ENCODE measurements around the gene COA1.

COA1 gene

DNA sequence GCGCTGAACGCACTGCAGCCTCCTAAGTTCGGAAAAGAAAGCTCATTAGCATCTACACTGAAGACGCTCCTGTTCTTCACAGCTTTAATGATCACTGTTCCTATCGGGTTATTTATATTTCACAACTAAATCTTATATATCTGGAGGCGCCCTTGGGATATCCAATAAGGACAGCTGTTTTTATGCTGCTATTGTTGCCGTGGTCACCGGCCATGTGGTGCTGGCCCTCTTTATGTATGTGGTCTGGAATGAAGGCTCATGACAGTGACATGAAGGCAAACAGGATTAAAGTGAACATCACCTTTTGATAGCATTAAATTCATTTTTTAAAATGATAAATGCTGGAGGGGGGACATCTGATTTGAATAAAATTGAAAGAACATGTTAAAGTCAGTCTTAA, 38.0 kb upstream of the COA1 start:
- no peak overlapping the region for H3K4me3 ChIP-seq (ENCODE audit: low read length)
- no peak overlapping the region for H3K27ac ChIP-seq (ENCODE audit: low read depth, low read length)
- peaks cover 23% of the 10 kb centered on the region for H3K27me3 ChIP-seq (ENCODE audit: control insufficient read depth, low read length)
- no peaks in the 10 kb centered on the region for H3K79me2 ChIP-seq (ENCODE audit: control insufficient read depth, low read length)
- H3K36me3 ChIP-seq (ENCODE audit: control insufficient read depth, low read length): no peaks in the 10 kb centered on the region
- TF ChIP-seq EZH2phosphoT487 (IDR thresholded peaks at IDR 0.05; ENCODE audit: borderline replicate concordance, low read length): no peak
- TF ChIP-seq, protein P1, sequence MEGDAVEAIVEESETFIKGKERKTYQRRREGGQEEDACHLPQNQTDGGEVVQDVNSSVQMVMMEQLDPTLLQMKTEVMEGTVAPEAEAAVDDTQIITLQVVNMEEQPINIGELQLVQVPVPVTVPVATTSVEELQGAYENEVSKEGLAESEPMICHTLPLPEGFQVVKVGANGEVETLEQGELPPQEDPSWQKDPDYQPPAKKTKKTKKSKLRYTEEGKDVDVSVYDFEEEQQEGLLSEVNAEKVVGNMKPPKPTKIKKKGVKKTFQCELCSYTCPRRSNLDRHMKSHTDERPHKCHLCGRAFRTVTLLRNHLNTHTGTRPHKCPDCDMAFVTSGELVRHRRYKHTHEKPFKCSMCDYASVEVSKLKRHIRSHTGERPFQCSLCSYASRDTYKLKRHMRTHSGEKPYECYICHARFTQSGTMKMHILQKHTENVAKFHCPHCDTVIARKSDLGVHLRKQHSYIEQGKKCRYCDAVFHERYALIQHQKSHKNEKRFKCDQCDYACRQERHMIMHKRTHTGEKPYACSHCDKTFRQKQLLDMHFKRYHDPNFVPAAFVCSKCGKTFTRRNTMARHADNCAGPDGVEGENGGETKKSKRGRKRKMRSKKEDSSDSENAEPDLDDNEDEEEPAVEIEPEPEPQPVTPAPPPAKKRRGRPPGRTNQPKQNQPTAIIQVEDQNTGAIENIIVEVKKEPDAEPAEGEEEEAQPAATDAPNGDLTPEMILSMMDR (IDR thresholded peaks at IDR 0.05; ENCODE audit: low read depth, low read length, poor library complexity, severe bottlenecking): no peak
- H3K9me3 ChIP-seq (ENCODE audit: control insufficient read depth, insufficient read depth, low read length): no peaks in the 10 kb centered on the region
- no peaks in the 10 kb centered on the region for H4K20me1 ChIP-seq (ENCODE audit: control insufficient read depth, insufficient read depth, low read depth, low read length)
- no peaks in the 10 kb centered on the region for H3F3A ChIP-seq (ENCODE audit: control insufficient read depth, insufficient read depth)
- H3K4me1 ChIP-seq (ENCODE audit: control insufficient read depth, low read length): peaks cover 6% of the 10 kb centered on the region
- no peaks in the 10 kb centered on the region for H3K9me2 ChIP-seq (replicated peaks; ENCODE audit: control insufficient read depth, low read length)
- H3K4me2 ChIP-seq (ENCODE audit: low read length): no peak overlapping the region

DNA sequence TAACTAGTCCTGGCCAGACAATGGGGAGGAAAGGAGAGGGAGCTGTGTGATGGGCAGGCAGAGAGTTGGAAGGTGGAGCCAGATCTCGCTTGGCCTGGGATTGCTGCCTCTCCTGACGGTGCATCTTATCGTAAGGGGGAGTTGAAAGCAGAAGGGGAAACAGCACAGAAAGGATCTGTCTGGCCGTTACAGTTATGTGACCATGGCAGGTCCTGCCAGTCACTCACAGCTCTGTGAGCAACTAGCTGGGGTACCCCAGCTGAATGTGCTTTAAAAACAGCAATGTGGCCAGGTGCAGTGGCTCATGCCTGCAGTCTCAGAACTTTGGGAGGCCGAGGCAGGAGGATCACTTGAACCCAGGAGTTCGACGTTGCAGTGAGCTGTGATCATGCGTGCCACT, 37.2 kb upstream of the COA1 start:
- Histone ChIP-seq H4K20me1 (ENCODE audit: control insufficient read depth, insufficient read depth, low read depth, low read length) (no peaks in the 10 kb centered on the region), H3K4me1 (ENCODE audit: control insufficient read depth, low read length) (peaks cover 6% of the 10 kb centered on the region), H3F3A (ENCODE audit: control insufficient read depth, insufficient read depth) (no peaks in the 10 kb centered on the region), H3K9me2 (replicated peaks; ENCODE audit: control insufficient read depth, low read length) (no peaks in the 10 kb centered on the region), H3K27ac (ENCODE audit: low read depth, low read length) (no peak overlapping the region), H3K9me3 (ENCODE audit: control insufficient read depth, insufficient read depth, low read length) (no peaks in the 10 kb centered on the region), H3K79me2 (ENCODE audit: control insufficient read depth, low read length) (no peaks in the 10 kb centered on the region), H3K36me3 (ENCODE audit: control insufficient read depth, low read length) (no peaks in the 10 kb centered on the region), H3K4me2 (ENCODE audit: low read length) (no peak overlapping the region), H3K4me3 (ENCODE audit: low read length) (no peak overlapping the region), H3K27me3 (ENCODE audit: control insufficient read depth, low read length) (peaks cover 29% of the 10 kb centered on the region)
- TF ChIP-seq, protein P1 (IDR thresholded peaks at IDR 0.05; ENCODE audit: low read depth, low read length, poor library complexity, severe bottlenecking): no peak
- TF ChIP-seq EZH2phosphoT487 (IDR thresholded peaks at IDR 0.05; ENCODE audit: borderline replicate concordance, low read length): no peak

DNA sequence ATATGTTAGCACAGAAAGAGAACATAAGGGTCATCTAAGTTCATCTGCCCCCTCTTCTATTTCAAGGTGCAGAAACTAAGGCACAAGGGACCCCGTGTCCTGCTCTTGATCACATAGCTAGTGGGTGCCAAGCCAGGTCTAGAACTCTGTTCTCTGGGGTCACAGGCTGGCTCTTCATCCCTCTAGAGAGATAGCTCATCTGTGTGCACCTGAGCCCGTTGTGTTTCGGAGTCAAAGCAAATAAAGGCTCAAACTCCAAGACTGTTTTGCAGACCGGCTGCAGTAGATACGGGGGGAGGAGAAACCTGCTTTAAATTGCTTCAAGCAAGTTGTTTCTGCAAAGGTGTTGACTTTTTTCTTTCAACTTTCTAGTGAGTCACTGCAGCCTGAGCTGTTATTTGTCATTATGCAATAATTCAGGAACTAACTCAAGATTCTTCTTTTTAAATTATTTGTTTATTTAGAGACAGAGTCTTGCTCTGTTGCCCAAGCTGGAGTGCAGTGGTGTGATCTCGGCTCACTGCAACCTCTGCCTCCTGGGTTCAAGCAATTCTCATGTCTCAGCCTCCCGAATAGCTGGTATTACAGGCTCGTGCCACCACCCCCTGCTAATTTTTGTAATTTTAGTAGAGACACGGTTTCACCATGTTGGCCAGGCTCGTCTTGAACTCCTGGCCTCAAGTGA, 35.6 kb upstream of the COA1 start:
- Histone ChIP-seq H3K27ac (ENCODE audit: low read depth, low read length) (no peak overlapping the region), H3K4me1 (ENCODE audit: control insufficient read depth, low read length) (peaks cover 6% of the 10 kb centered on the region), H3K9me2 (replicated peaks; ENCODE audit: control insufficient read depth, low read length) (no peaks in the 10 kb centered on the region), H3K79me2 (ENCODE audit: control insufficient read depth, low read length) (no peaks in the 10 kb centered on the region), H3F3A (ENCODE audit: control insufficient read depth, insufficient read depth) (no peaks in the 10 kb centered on the region), H4K20me1 (ENCODE audit: control insufficient read depth, insufficient read depth, low read depth, low read length) (no peaks in the 10 kb centered on the region), H3K4me2 (ENCODE audit: low read length) (no peak overlapping the region), H3K4me3 (ENCODE audit: low read length) (no peak overlapping the region), H3K9me3 (ENCODE audit: control insufficient read depth, insufficient read depth, low read length) (no peaks in the 10 kb centered on the region), H3K27me3 (ENCODE audit: control insufficient read depth, low read length) (peaks cover 35% of the 10 kb centered on the region), H3K36me3 (ENCODE audit: control insufficient read depth, low read length) (no peaks in the 10 kb centered on the region)
- TF ChIP-seq EZH2phosphoT487 (IDR thresholded peaks at IDR 0.05; ENCODE audit: borderline replicate concordance, low read length): no peak; the same call in 1 of the 2 replicates
- TF ChIP-seq, protein P1 (IDR thresholded peaks at IDR 0.05; ENCODE audit: low read depth, low read length, poor library complexity, severe bottlenecking): no peak
